GM18507 (cell line): ENCODE results near the gene C2CD2.
A peak's percentile ranks its signal among the peaks of the same experiment; 100 is the strongest.

Source experiments
- DNase-seq: peaks from one replicate; pipeline ENCODE4 v3.0.0; 2011; ENCODE audit warnings: low read depth; ENCODE audit not compliant: insufficient read length; ENCODE audit errors: extremely low spot score
- FAIRE-seq: peaks from 2 replicates; lab custom pipeline; 2011; peaks lifted over from hg19 to GRCh38; lab: Jason Lieb, UNC

The C2CD2 gene

DNA sequence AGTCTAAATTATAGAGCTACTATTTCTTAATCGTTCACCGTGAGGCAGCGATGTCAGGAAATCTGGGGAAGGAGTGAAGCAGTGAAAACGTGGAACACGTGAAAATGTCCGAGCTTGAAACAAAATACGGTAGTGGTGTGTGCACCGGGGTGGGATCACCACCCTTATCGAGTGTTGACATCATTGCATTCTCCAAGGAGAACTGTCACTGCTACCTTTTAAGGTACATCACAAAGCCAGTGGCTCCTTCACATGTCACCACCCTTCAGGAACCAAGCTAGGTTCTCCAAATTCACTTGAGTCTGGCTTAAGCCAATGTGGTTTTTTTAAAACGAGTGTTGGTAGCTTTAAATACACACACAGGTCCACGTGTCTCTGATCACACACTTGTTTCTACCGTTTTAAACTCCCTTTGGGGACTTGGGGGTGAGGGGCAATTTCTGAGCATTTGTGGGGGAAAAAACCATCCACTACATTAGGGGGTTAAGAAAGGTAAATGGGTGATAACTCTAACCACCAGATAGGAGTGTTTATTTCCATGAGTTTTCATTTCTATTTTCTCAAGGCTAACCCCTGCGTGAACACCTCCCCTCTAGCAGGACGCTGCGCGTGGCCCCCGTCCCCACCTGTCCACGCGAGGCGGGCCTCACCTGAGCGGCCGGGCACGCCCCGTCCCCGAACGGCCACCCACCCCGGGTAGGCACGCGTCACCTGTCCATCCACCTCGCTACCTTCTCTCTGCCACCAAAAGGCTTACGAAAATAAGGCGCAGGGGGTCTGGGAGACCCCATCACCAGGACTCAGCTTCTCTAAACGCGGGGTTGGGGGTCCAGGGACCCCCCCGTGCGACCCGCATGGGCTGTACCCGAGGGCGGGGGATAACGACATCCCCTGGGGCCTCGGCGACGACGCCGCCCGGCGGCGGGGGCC, 75.7 kb downstream of the C2CD2 start:
- DNase-seq (no peak), FAIRE-seq (no peak)

DNA sequence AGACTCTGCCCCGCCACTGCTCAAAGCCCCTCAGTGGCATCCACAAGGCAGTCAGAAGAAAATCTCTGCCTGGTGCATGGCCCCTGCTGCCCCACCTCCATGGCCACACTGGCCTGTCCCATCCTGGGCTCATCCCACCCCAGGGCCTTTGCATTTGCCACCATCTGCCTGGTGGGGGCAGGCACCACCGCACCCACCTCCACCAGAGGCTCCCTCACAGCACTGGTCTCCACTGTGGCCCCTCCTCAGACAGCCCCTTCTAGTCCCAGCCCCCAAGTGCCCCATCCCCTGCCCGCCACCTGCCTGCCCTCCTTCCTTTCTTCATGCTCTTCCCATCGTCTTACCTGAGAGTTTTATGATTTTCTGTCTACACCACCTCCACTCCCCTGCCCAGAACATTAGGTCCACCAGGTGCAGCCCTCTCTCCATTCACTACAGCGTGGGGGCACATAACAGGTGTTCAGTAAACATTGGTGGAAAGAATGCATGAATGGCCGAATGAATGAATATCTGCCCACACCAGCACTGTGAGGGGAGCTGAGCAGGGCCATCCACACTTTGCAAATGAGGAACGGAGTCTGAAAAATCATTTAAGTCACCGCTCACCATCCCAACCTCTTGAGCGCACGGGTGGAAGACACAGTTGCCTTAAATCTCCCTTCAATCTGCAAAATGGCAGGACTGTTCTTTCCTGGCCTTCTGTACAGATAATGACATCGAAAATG, 76.7 kb downstream of the C2CD2 start:
- DNase-seq (no peak), FAIRE-seq (no peak)

DNA sequence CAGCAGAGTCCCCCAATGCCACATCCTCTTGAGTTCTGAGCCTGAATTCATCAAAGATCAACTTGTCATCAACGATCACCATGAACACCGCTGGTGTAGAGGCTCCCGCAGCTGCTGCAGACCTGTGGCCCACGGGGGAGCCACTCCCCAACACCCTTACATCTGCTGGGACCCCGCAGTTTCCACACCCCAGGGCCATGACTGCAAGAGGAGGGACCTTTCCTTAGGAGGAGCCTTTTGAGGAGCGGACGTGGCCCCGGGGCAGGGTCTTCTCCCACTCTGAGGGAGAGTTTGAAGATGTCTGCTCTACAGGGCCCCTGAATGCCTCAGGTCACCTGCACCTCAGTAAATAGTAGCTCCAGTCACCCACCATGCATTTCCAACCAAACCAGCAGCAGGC, 77.4 kb downstream of the C2CD2 start:
- DNase-seq (no peak), FAIRE-seq (no peak)

DNA sequence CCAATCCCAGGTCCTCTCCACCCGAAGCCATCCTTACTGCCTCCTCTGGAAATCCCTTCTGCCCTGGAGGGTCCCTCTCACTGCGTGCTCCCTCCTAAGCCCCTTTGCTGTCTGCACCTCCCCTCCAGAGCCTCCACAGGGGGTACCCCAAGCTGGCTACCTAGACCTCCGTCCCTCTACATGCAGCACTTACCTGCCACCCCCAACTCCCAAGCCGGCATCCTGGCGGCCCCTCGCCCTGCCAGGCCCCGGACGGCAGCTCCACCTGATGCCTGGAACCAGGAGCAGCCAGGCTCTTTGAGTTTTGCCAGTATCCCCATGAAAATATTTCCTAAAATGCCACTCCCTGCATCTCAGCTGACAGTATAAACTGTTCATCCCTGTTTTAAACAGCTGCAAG, 78.7 kb downstream of the C2CD2 start:
- DNase-seq: no peak
- no peak for FAIRE-seq

DNA sequence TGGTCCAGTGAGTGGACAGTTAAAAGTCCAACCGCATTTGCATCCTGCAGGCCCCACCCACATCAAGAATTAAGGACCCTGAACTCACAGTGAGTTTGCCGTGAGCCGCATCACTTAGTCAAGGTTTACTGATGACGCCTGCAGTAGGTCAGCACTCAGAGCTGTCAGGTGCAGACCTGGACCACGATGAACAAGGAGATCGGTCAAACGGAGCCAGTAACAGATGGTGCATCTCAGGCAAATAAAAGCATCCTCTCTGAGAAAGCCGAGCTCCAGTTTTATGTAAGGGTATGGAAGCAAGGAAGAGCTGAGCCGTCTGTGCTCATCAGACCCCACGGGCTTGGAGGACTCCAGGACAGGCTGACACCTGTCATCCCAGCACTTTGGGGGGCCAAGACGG, 79.2 kb downstream of the C2CD2 start:
- DNase-seq: no peak
- FAIRE-seq: no peak

DNA sequence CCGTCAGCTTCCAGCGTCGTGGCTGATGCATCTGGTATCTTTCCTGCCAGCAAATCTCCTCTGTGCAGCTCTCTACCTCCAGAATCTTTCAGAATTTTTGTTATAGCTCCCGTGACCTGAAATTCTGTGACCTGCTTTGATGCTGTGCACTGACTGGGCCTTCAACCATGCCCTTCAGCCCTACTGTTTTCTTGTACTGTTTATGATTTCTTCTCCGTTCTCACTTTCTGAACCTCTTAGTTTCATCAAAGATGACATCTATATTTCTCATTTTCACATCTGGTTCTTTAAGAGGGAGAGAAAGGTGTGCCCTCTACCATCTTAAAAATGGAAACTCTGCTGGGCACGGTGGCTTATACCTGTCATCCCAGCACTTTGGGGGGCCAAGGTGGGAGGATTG, 80.4 kb downstream of the C2CD2 start:
- DNase-seq: no peak
- FAIRE-seq: no peak

DNA sequence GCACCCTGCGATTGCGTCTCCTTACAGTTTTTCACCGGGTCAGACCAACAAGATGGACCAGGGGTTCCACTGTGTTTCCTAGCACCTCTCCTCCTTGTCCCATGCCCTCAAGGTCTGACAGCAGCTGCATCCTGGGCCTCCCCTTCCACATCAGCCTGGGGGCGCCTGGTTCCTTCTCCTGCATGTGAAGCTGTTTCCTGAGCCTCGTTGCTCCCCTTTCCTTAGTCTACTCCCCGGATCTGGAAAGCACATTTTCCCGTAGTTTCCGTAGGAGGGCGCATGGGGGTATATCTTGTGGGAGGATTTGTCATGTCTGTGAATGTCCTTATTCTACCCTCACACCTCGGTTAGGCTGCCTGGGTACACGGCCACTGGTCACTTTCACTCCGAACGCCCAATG, 80.8 kb downstream of the C2CD2 start:
- DNase-seq: no peak
- FAIRE-seq: no peak

DNA sequence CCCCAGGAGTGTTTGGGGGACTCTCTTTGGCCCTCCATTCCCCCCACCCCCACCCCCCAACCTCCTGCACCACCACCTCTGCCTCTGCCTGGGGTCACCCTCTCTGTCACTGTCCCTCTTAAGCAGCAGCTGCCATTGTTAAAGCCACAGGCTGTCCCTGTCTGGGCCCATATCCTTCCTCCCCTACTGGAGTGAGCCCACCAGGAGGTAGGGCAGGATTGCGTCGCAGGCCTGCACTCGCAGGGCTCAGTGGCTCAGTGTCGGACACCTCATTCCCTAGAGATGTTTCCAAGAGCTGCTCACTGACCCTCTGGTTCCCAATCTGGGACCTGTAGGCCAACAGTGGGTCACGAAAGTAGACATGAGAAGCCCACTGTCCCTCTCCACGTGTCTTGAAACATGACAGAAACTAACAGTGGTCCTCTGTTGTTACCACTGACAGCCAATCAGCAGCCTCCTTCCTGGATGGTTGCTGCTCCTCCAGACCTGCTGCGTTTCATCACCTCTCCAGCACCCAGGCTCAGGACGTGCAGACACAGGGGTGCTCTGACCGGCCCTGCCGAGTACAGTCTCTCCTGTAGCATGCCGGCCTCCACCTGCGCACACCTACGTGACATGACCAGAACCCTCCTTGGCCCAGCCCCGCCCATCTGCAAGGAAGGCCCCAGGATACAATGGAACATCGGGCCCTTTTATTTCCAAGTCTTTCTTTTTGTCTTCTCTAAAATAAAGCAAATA, 82.4 kb downstream of the C2CD2 start:
- DNase-seq: no peak
- no peak for FAIRE-seq

DNA sequence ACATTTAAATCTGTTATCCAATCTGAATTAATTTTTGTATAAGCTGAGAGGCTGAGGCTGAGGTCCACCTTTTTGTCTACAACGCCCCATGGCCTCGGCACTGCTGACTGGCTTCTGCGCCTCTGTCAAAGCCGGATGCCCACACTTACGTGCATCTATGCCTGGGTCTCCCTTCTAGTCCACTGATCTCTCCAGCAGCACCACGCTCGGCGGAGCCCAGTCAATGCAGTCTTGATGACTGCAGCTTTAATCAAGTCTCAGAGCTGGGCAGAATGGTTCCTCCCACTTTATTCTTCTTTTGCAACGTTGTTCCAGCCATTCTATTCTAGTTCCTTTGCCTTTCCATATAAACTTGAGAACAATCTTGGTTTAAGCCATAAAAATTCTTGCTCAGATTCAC, 84.0 kb downstream of the C2CD2 start:
- DNase-seq: no peak
- FAIRE-seq: no peak

DNA sequence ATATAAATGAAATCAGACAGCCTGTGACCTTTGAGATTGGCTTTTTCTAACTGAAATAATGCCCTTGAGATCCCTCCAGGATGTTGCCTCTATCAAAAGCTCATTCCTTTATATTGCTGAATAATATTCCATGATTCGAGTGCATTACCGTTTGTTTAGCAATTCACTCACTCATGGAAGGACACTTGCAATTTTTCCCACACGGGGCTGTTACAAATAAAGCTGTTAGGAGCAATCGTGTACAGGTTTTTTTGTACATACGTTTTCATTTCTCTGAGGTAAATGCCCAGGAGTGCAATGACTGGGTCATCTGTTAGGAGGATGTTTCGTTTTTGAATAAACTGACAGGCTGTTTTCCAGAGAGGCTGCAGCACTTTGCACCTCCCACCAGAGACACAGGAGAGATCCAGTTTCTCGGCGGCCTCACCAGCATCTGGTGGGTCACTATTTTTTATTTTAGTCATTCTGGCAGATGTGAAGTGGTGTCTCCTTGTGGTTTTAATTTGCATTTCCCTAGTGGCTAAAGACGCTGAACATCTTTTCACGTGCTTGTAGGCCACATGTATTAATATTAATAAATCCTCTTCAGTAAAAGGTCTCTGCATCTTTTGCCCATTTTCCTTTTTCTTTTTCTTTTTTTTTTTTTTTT, 85.6 kb downstream of the C2CD2 start:
- peak; percentile 88 for FAIRE-seq
- DNase-seq: peak; percentile 40

DNA sequence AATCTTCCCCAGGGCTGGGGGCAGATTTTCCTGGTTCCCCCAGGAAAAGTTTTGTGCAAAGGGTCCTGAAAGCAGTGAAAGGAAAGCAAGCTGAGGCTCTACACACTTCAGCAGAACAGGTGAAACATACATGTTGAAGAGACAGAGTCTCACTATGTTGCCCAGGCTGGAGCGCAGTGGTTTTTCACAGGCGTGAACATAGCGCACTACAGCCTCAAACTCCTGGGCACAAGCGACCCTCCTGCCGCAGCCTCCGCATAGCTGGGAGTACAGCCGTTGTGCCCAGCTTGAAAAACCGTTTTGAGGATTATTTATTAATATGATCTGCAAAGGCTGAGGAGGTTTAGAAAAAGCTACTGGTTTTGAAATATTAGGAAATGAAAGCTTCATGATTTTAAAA, 86.5 kb downstream of the C2CD2 start:
- FAIRE-seq: no peak
- DNase-seq: no peak

DNA sequence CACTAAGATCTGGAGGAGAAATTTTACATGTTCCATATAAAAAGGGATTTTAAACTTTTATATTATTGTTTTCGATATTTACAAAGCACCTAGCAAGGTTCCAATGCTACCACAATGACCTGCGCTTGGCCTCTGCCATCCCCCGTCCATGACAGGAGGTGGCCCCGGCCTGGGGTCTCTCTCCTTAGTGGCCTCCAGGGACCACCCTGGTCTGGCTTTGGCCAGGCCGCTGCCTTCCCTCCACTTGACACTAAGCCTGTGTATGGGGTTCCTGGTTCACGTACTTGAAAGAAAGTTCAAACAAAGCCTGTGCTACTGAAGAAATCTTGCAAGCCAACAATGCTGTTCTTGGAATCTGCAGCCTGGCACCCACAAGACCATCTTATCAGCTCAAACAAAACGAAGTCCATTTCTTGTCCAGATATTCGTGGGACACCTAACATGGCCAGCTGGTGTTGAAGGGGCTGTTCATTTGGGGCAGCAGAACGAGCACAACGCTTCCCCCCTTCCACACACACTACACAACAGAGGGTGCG, 87.5 kb downstream of the C2CD2 start:
- DNase-seq (no peak), FAIRE-seq (no peak)

DNA sequence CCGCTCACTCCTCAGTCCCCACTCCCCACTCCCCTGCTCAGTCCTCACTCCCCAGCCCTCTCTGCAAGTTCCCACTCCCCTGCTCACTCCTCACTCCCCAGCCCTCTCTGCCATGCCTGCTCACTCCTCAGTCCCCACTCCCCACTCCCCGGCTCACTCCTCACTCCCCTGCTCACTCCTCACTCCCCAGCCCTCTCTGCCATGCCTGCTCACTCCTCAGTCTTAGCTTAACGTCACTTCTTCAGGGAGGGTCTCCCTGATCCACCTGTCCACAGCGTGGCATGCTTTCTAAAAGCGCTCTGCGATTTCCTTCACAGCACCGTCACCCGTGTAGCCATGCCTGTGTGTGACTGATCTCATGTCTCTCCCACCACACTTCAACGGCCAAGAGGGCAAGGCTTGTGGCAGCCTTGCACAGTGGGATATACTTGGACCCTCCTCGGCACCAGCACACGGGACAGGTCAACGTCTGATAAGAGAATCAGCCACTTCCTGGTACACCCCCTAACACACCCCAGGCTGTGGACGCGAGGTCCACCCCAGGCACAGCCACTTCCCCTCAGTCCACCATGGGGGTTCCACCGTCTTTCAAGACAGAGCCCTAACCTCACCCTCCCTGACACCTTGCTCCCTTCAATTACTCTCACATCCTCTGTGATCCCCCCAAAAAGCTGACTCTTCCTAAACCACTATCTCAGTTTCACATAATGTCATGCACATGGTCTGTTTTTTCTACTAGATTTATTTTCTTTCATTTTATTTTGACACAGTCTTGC, 88.6 kb downstream of the C2CD2 start:
- DNase-seq (no peak), FAIRE-seq (peak; percentile 96)

DNA sequence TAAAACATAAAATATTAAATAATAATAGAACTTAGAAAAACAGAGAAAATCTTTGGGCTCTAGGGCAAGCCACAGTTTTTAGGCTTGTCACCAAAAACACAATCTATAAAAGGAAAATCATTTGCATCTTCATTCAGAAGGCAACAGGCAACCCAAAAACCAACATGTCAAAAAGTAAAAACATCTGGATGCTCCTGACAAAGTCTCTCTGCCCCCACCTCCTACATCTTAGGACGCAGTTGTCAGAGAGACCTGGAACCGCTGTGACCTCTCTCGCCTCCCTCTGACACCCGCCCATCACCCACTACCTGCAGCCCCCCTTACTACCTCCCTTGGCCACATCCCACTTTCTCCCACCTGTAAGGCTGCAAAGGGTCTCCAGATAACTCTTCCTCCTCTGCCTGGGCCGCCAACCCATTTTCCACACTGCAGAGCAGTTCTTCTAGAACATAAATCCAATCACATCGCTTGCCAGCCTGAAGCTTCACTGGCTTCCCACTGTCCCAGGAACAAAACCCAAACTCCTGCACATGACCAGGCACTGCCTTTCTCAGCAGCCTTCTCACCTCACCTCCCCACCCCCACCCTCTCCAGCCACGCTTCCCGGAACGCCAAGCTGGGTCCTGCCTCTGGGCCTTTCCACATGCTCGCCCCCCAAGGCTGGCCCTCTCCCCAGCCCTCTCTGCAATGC, 89.4 kb downstream of the C2CD2 start:
- DNase-seq: no peak
- peak; percentile 9 for FAIRE-seq

DNA sequence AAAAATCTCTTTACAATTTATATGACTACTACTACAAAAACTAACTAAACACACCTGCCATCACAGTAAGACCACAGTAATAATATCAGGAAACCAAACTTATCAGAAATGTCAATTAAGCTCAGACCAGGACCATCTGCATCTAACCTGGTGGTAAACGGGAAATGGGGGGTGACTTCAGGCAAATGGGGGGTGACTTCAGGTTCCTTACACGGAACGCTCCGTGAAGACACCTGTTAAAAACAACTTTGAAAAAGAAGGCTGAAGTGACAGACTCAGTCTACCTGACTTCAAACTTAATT, 90.4 kb downstream of the C2CD2 start:
- no peak for DNase-seq
- peak; percentile 38 for FAIRE-seq

DNA sequence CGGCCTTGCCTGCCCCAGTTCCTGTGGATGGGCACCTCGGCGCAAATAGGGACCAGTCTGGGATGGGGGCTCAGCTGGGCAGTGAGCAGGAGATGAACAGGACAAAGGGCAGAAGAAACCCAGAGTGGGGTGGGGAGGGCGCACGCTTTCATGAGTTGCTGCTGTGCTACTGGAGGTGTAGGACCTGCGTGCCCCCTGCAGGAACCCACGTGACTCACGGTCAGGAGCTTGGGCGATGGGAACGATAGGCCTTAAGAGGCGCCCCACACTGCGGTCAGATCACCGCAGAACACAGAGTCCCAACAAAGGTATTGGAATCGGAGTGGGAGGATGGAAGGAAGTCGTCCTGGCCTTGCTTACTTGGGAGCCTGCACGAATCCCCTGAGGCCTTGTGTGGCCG, 91.8 kb downstream of the C2CD2 start:
- FAIRE-seq: no peak
- DNase-seq: no peak

DNA sequence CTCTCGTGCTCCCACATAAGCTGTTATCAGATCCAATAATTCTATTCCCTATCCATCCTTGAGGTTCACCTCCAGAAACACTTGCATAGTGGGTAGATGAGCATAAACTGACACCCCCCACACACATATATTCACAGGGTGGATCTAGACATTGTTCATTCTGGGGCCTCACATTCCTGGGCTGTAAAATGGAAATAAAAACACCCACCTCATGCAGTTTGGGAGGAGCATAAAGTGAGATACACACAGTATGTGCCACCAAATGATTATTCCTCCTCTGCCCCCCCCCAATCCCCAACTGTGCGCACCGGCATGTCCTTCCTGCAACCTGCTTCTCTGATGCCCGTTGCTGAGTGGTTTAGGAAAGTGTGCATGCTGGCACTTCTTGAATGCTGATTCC, 92.6 kb downstream of the C2CD2 start:
- FAIRE-seq (no peak), DNase-seq (no peak)

DNA sequence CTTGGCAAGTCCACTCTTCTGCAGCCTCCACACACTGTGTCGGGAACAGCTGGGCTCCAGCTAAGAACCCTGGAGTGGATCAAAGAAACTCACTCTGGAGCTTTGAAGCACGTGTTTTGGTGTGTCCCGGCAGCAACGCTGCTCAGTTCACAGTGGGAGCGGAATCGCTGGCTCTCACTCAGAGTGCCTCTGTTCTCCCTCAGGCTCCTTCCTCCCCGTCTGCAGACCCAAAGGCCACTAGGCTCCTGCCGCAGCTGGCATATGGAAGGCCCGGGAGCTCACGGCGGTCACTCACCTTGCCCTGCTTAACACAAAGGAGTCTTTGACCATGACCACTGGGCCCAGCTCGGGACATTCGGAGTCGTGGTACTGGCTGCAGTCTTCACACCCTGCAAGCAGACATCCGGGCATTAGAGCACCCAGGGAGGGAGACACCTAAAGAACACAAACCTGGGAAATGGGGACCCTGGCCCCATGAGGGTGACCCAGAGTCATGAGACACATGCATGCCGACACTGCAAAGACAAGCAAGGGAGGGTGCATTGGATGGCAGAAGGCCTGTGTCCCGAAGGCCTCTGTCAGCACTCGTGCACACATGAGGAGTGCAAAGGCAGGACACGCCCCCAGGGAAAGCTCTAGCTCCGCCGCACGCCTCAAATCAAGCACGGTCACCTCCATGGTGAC, 94.4 kb downstream of the C2CD2 start:
- DNase-seq (no peak), FAIRE-seq (no peak)
